ENCODE measurements around the gene FGA. TPM values are rescaled to one million over a fixed set of nuclear protein-coding genes. Genes with fewer than 3 reads are reported as not detected.
A peak's percentile ranks its signal among the peaks of the same experiment; 100 is the strongest.

Gene FGA
- total RNA-seq, 1 experiment from 2014 or later: not detected

GRCh38 chr4:154562697-154563254 is 27.8 kb downstream of the FGA start, which contains the start of gene FGB:
Gene FGB, plus strand, starts transcription at chr4:154563011. Its CDS starts 8 bp downstream, at chr4:154563019.
- no TSS peak for BruUV-seq (replicated peaks)
- TF ChIP-seq, protein P1, sequence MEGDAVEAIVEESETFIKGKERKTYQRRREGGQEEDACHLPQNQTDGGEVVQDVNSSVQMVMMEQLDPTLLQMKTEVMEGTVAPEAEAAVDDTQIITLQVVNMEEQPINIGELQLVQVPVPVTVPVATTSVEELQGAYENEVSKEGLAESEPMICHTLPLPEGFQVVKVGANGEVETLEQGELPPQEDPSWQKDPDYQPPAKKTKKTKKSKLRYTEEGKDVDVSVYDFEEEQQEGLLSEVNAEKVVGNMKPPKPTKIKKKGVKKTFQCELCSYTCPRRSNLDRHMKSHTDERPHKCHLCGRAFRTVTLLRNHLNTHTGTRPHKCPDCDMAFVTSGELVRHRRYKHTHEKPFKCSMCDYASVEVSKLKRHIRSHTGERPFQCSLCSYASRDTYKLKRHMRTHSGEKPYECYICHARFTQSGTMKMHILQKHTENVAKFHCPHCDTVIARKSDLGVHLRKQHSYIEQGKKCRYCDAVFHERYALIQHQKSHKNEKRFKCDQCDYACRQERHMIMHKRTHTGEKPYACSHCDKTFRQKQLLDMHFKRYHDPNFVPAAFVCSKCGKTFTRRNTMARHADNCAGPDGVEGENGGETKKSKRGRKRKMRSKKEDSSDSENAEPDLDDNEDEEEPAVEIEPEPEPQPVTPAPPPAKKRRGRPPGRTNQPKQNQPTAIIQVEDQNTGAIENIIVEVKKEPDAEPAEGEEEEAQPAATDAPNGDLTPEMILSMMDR (IDR thresholded peaks at IDR 0.05; ENCODE audit: unreplicated experiment): no peak
- H3K4me3 Mint-ChIP-seq (ENCODE audit: low read depth, unreplicated experiment): no peak within 1 kb of the TSS
- CTCF ChIA-PET: interaction anchor here (1.3 kb wide), 1 partner anchor 56 kb away, joined by 7 read pairs; no protein-coding TSS in a partner anchor
- H3K27ac Mint-ChIP-seq (ENCODE audit: unreplicated experiment): no peak within 1 kb of the TSS
- no peaks in the 10 kb centered on the region for H3K9me3 Mint-ChIP-seq (ENCODE audit: low read depth, unreplicated experiment)
- H3K27me3 Mint-ChIP-seq (ENCODE audit: unreplicated experiment): no peaks in the 10 kb centered on the region
- H3K4me1 Mint-ChIP-seq (ENCODE audit: low read depth, unreplicated experiment): peaks cover 18% of the 10 kb centered on the region
- no peak for DNase-seq
- intact Hi-C loops (cut with micrococcal nuclease; ENCODE audit: unreplicated experiment): loop anchor here (5.0 kb wide), 1 partner anchor 35 kb away; no protein-coding TSS in a partner anchor
- no peaks in the 10 kb centered on the region for H3K36me3 Mint-ChIP-seq (ENCODE audit: insufficient read depth, unreplicated experiment)

DNA sequence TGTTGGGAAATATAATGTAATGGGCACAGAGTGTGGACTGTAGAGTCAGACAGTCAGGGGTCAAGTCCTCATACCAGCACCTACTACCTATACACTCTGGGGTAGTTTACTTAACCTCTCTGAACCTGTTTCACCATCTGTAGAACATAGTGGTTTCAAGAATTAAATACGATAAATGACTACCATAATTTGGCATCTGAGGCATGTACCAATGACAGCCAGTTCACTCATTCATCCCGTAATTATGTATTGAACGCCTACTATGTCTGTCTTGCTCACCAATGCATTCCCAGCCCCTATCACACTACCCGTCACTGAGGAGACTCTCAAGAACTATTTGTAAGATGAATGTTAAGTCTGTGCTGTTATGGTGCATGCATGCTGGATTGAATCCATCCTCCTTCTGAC is 29.7 kb downstream of the FGA start:
- peaks cover 18% of the 10 kb centered on the region for H3K4me1 Mint-ChIP-seq (ENCODE audit: low read depth, unreplicated experiment)
- H3K9me3 Mint-ChIP-seq (ENCODE audit: low read depth, unreplicated experiment): no peaks in the 10 kb centered on the region
- CTCF ChIA-PET: interaction anchor here (3.0 kb wide), 1 partner anchor 58 kb away, joined by 84 read pairs; no protein-coding TSS in a partner anchor
- BruUV-seq (replicated peaks): no TSS peak
- no peaks in the 10 kb centered on the region for H3K27me3 Mint-ChIP-seq (ENCODE audit: unreplicated experiment)
- TF ChIP-seq, protein P1 (IDR thresholded peaks at IDR 0.05; ENCODE audit: unreplicated experiment): no peak
- peak; percentile 15 for DNase-seq
- H3K4me3 Mint-ChIP-seq (ENCODE audit: low read depth, unreplicated experiment): no peak overlapping the region
- H3K27ac Mint-ChIP-seq (ENCODE audit: unreplicated experiment): no peak overlapping the region
- intact Hi-C loops (cut with micrococcal nuclease; ENCODE audit: unreplicated experiment): loop anchor here (5.0 kb wide), 1 partner anchor 36 kb away; no protein-coding TSS in a partner anchor
- H3K36me3 Mint-ChIP-seq (ENCODE audit: insufficient read depth, unreplicated experiment): no peaks in the 10 kb centered on the region

DNA sequence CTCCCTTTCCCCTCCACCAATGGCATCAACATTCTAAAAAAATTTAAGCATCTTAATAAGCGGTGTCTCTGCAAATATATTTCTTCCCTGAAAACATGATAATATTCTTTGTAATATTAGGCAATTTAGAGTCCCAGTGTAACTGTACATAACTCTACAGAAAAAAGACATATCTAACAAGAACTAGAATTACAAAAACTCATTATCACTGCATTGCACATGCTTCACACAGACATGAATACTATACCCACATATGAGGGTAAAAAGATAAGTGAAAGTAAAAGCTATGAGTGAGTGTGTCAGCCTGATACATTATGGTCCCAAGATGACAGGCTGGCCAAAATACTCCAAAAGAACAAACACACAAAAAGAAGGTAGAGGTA is 30.1 kb downstream of the FGA start:
- intact Hi-C loops (cut with micrococcal nuclease; ENCODE audit: unreplicated experiment): loop anchor here (5.0 kb wide), 1 partner anchor 37 kb away; no protein-coding TSS in a partner anchor
- TF ChIP-seq, protein P1 (IDR thresholded peaks at IDR 0.05; ENCODE audit: unreplicated experiment): no peak
- peaks cover 18% of the 10 kb centered on the region for H3K4me1 Mint-ChIP-seq (ENCODE audit: low read depth, unreplicated experiment)
- no peaks in the 10 kb centered on the region for H3K9me3 Mint-ChIP-seq (ENCODE audit: low read depth, unreplicated experiment)
- DNase-seq: no peak
- no peaks in the 10 kb centered on the region for H3K36me3 Mint-ChIP-seq (ENCODE audit: insufficient read depth, unreplicated experiment)
- CTCF ChIA-PET: interaction anchor here (3.0 kb wide), 1 partner anchor 59 kb away, joined by 84 read pairs; no protein-coding TSS in a partner anchor
- BruUV-seq (replicated peaks): no TSS peak
- H3K4me3 Mint-ChIP-seq (ENCODE audit: low read depth, unreplicated experiment): no peak overlapping the region
- no peak overlapping the region for H3K27ac Mint-ChIP-seq (ENCODE audit: unreplicated experiment)
- no peaks in the 10 kb centered on the region for H3K27me3 Mint-ChIP-seq (ENCODE audit: unreplicated experiment)

DNA sequence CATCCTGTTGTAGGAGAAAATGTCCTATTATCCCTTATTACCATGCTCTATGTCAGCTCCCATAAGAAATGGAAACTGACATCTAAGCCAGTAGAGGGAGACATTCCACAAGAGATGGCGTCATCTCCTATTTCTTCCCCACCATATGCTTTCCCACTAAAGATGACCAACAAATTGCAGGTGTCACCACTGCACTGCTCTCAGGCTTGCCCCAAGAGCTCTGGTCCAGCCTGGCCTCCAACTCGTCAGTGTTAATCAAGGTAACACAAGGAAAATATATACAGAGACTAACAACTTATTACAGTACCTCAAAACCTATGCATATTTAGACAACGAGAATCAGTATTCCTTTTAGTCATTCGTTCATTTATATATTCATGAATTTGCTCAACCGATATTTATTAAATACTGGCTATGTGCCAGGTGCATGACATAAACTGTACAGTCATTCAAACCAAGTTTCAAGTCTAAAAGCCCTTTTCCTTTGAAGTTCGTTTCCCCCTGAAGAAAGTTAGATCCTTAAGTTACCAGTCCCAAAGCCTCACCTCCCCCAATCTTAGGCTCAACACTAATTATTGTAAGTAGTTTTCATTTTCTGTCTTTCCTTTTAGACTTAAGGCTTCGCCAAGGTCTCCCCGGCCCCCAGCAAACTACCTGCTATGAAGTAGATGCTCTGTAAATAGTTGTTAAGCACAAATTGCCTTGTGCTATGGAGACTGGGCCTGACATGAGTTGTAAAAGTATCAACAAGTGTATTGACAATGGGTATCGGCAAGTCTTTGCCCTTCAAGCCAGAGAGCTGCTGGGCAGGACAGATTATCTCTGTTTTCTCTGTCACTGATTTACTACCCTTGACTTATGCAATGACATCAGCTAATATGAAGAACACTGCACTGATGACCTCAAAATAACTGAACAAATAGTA is 30.8 kb downstream of the FGA start:
- peak; percentile 47 for DNase-seq
- no peaks in the 10 kb centered on the region for H3K27me3 Mint-ChIP-seq (ENCODE audit: unreplicated experiment)
- H3K9me3 Mint-ChIP-seq (ENCODE audit: low read depth, unreplicated experiment): no peaks in the 10 kb centered on the region
- peaks cover 18% of the 10 kb centered on the region for H3K4me1 Mint-ChIP-seq (ENCODE audit: low read depth, unreplicated experiment)
- intact Hi-C loops (cut with micrococcal nuclease; ENCODE audit: unreplicated experiment): loop anchor here (1.0 to 10.0 kb wide), 4 partner anchors 38 to 375 kb away; no protein-coding TSS in a partner anchor
- TF ChIP-seq, protein P1 (IDR thresholded peaks at IDR 0.05; ENCODE audit: unreplicated experiment): peak; percentile 57
- no TSS peak for BruUV-seq (replicated peaks)
- no peaks in the 10 kb centered on the region for H3K36me3 Mint-ChIP-seq (ENCODE audit: insufficient read depth, unreplicated experiment)
- peak overlapping the region; percentile 27 for H3K27ac Mint-ChIP-seq (ENCODE audit: unreplicated experiment)
- H3K4me3 Mint-ChIP-seq (ENCODE audit: low read depth, unreplicated experiment): no peak overlapping the region
- CTCF ChIA-PET: interaction anchor here (0.6 to 3.0 kb wide), 8 partner anchors 10 to 774 kb away, joined by 3 to 84 read pairs (median 8); partner anchors contain the start of gene PLRG1
